ENCODE measurements around the gene CTNNA3. TPM values are rescaled to one million over a fixed set of nuclear protein-coding genes. Genes with fewer than 3 reads are reported as not detected.

Gene CTNNA3
- polyA plus RNA-seq, 1 experiment: 0.26 TPM

DNA sequence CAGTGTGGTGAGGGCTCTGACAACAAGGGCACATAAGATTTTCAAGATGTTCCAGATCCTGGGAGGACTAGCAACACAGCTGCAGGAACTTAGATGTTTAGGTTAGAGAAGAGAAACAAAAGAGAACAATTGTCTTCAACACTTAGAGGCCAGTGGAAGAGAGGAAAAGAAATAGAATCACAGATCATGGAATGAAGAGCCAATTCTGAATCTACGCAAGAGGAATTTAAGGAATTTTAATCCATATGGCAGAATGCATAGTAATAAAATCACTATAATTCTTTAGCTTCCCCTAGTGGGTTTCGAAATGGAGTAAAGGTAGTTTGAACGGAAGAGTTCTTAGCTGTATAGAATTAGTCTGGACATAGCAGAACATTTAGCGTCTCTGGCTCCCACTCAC, 884.8 kb downstream of the CTNNA3 start:
- Histone ChIP-seq H3K4me3 (ENCODE audit: low read depth, low read length) (no peak overlapping the region), H3K27ac (ENCODE audit: low read depth, low read length) (no peak overlapping the region), H3K9me3 (ENCODE audit: control insufficient read depth, insufficient read depth, low read length) (no peaks in the 10 kb centered on the region), H3K27me3 (ENCODE audit: control insufficient read depth, insufficient read depth, low read length) (no peaks in the 10 kb centered on the region)
- TF ChIP-seq, protein P1, sequence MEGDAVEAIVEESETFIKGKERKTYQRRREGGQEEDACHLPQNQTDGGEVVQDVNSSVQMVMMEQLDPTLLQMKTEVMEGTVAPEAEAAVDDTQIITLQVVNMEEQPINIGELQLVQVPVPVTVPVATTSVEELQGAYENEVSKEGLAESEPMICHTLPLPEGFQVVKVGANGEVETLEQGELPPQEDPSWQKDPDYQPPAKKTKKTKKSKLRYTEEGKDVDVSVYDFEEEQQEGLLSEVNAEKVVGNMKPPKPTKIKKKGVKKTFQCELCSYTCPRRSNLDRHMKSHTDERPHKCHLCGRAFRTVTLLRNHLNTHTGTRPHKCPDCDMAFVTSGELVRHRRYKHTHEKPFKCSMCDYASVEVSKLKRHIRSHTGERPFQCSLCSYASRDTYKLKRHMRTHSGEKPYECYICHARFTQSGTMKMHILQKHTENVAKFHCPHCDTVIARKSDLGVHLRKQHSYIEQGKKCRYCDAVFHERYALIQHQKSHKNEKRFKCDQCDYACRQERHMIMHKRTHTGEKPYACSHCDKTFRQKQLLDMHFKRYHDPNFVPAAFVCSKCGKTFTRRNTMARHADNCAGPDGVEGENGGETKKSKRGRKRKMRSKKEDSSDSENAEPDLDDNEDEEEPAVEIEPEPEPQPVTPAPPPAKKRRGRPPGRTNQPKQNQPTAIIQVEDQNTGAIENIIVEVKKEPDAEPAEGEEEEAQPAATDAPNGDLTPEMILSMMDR (IDR thresholded peaks at IDR 0.05; ENCODE audit: low read depth, low read length): no peak
- ChIA-PET CTCF (no interaction called here), POLR2A (no interaction called here)
- no peak for DNase-seq (ENCODE audit: low read depth, low spot score)

DNA sequence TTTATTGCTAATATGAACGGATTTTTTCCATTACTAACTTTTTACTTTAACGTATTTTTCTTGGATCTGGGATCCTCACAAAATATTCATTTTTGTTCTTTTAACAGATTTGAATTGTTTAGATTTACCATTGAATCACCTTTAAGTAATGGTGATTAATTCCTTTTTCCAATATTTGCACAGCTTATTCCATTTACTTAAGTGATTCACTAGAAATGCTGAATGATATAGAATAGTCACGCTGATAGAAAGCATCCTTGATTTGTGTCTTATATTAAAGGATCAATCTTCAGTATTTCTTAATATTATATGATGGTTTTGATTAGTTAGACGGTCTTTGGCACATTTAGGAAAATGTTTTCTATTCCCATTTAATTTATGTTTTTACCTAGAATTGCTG, 886.6 kb downstream of the CTNNA3 start:
- Histone ChIP-seq H3K27ac (ENCODE audit: low read depth, low read length) (no peak overlapping the region), H3K4me3 (ENCODE audit: low read depth, low read length) (no peak overlapping the region), H3K9me3 (ENCODE audit: control insufficient read depth, insufficient read depth, low read length) (no peaks in the 10 kb centered on the region), H3K27me3 (ENCODE audit: control insufficient read depth, insufficient read depth, low read length) (no peaks in the 10 kb centered on the region)
- TF ChIP-seq, protein P1 (IDR thresholded peaks at IDR 0.05; ENCODE audit: low read depth, low read length): no peak
- no peak for DNase-seq (ENCODE audit: low read depth, low spot score)
- ChIA-PET CTCF (no interaction called here), POLR2A (no interaction called here)

DNA sequence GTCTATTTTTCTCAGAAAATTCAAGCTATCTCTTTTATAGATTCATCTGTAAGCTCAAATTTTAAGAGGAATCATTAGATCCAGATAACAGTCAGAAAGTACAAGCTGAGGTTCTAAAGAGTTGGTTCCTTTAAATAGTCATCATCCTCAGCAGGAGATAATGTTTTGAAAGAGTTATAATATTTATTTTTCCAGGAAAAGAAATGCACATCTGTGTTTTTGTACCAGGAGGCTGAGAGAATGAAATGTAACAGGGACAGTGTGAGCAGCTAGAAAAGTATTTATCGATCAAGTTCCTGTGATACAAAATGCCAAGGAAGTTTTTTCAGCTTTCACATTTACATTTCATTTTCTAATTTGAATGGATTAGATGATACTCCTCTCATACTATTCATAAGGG, 890.4 kb downstream of the CTNNA3 start:
- ChIA-PET POLR2A (no interaction called here), CTCF (no interaction called here)
- no peak overlapping the region for H3K27ac ChIP-seq (ENCODE audit: low read depth, low read length)
- no peak overlapping the region for H3K4me3 ChIP-seq (ENCODE audit: low read depth, low read length)
- TF ChIP-seq, protein P1 (IDR thresholded peaks at IDR 0.05; ENCODE audit: low read depth, low read length): no peak
- no peak for DNase-seq (ENCODE audit: low read depth, low spot score)
- no peaks in the 10 kb centered on the region for H3K27me3 ChIP-seq (ENCODE audit: control insufficient read depth, insufficient read depth, low read length)
- no peaks in the 10 kb centered on the region for H3K9me3 ChIP-seq (ENCODE audit: control insufficient read depth, insufficient read depth, low read length)

DNA sequence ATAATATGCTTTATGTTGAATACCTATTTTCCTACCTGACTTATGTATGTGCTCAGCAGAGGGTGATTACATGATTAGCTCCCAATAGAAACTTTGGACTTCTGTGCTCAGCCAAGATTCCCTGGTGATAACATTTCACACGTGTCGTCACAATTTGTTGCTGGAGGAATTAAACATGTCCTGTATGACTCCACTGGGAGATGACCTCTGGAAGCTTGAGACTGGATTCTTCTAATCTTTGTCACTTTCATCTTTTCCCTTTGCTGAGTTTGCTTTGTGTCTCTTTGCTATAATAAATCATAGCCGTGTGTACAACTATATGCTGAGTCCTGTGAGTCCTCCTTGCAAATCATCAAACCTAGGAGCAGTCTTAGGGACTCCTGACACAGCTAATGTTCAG, 891.0 kb downstream of the CTNNA3 start:
- TF ChIP-seq, protein P1 (IDR thresholded peaks at IDR 0.05; ENCODE audit: low read depth, low read length): no peak
- no peaks in the 10 kb centered on the region for H3K9me3 ChIP-seq (ENCODE audit: control insufficient read depth, insufficient read depth, low read length)
- no peak overlapping the region for H3K27ac ChIP-seq (ENCODE audit: low read depth, low read length)
- POLR2A ChIA-PET: no interaction called here
- CTCF ChIA-PET: no interaction called here
- no peaks in the 10 kb centered on the region for H3K27me3 ChIP-seq (ENCODE audit: control insufficient read depth, insufficient read depth, low read length)
- no peak overlapping the region for H3K4me3 ChIP-seq (ENCODE audit: low read depth, low read length)
- DNase-seq (ENCODE audit: low read depth, low spot score): no peak

DNA sequence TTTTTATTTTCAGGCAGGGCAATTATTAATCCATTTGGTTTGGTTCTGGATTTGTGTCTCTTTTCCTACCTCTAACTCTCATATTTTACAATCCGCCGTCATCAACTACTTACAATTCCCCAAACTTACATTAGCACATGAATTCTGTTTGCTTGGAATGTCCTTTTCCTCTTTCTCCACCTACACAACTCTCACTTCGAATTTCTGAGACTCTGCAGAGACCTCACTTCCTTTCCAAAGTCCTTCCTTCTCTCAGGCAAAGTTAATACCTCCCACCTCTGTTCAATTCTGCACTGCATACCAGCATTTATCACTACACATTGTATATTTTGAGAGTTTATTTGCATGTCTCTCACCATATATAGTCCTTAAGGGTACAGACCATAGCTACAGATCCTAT, 892.8 kb downstream of the CTNNA3 start:
- Histone ChIP-seq H3K27ac (ENCODE audit: low read depth, low read length) (no peak overlapping the region), H3K4me3 (ENCODE audit: low read depth, low read length) (no peak overlapping the region), H3K9me3 (ENCODE audit: control insufficient read depth, insufficient read depth, low read length) (no peaks in the 10 kb centered on the region), H3K27me3 (ENCODE audit: control insufficient read depth, insufficient read depth, low read length) (no peaks in the 10 kb centered on the region)
- ChIA-PET POLR2A (no interaction called here), CTCF (no interaction called here)
- no peak for DNase-seq (ENCODE audit: low read depth, low spot score)
- TF ChIP-seq, protein P1 (IDR thresholded peaks at IDR 0.05; ENCODE audit: low read depth, low read length): no peak
